SU-DHL-6 (cell line): ENCODE data around the gene NOX4.

ENCODE experiments used
- CTCF ChIP-seq: fragments of 200-600 bp; sonication (generic); IDR thresholded peaks from one replicate; pipeline ENCODE4 v1.5.1; 2017; ENCODE audit warnings: antibody characterized with exemption, mild to moderate bottlenecking, low read length, moderate library complexity; ENCODE audit not compliant: insufficient read depth, poor library complexity, severe bottlenecking
- EZH2phosphoT487 ChIP-seq: fragments of 200-600 bp; sonication (generic), shearing (Covaris generic); conservative IDR thresholded peaks from 2 replicates; pipeline ENCODE4 v1.6.1; 2018; ENCODE audit warnings: mild to moderate bottlenecking, antibody characterized with exemption, low read length, moderate library complexity, mixed read lengths

DNA sequence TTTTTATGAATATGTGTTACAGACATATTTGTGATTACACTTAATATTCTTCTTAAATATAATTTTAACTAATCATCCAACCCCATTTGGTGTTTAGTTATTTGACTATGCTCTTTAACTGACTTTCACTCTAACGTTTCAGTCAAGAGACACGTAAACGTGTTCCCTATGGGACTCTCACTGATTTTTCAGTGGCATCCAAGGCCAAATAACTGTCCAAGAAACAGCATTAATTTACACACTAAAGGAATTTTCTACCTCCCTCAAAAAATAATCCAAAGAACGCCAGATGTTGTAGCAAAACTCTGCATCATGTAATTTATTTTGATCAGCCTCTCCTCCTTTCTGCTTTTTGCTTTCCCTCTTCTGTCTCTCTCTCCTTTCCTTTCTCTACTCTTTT lies 44.0 kb upstream of the NOX4 start:
- TF ChIP-seq CTCF = no peak
- no peak for TF ChIP-seq EZH2phosphoT487
